Endothelial cell of umbilical vein (primary cell): ENCODE data around the gene FHIT. TPM values are rescaled to one million over a fixed set of nuclear protein-coding genes. Genes with fewer than 3 reads are reported as not detected.

Experiments
- BruUV-seq: library from RNA; stranded (reverse); fragments of 400-500 nt; replicated peaks from 2 replicates; lab custom pipeline; 2021; lab: Mats Ljungman, UMichigan
- CTCF ChIA-PET: fragments of 300-600, 350-600 bp; sonication (Branson Sonifier 250); formaldehyde crosslinking; loops from one replicate; lab custom pipeline; 2021; ENCODE audit warnings: antibody characterized with exemption, inconsistent platforms; lab: Charles Lee
- POLR2A ChIA-PET: fragments of 300-600, 350-600 bp; sonication (Branson Sonifier 250); formaldehyde crosslinking; loops from one replicate; lab custom pipeline; 2021; ENCODE audit warnings: antibody characterized with exemption, inconsistent platforms; lab: Charles Lee
- DNase-seq: peaks from one replicate; pipeline ENCODE4 v3.0.0-alpha.2; 2011; ENCODE audit warnings: low read depth, low spot score
- FAIRE-seq: peaks from 2 replicates; lab custom pipeline; 2011; peaks lifted over from hg19 to GRCh38; lab: Jason Lieb, UNC
- H2AFZ ChIP-seq: 2 replicates; pipeline ENCODE4 v1.6.0; 2012; ENCODE audit warnings: low read depth, low read length, control low read depth, inconsistent platforms
- H3K27ac ChIP-seq: 2 replicates; pipeline ENCODE4 v1.5.1; 2011; ENCODE audit warnings: low read depth, mild to moderate bottlenecking, control low read depth, low read length, moderate library complexity; ENCODE audit not compliant: insufficient read depth
- H3K27me3 ChIP-seq, 2 experiments: 2 replicates each; pipeline versions ENCODE4 v1.6.0 to v1.6.1; 2011; ENCODE audit warnings: low read length in 2 of 2, mixed read lengths in 1 of 2; ENCODE audit not compliant: control insufficient read depth in 2 of 2, insufficient read depth in 2 of 2
- H3K36me3 ChIP-seq, 2 experiments: 2 replicates in 1 of 2; 3 replicates in 1 of 2; pipeline ENCODE4 v1.5.1; 2011; ENCODE audit warnings: low read length in 2 of 2, mild to moderate bottlenecking in 1 of 2, moderate library complexity in 1 of 2; ENCODE audit not compliant: control insufficient read depth in 2 of 2, insufficient read depth in 2 of 2; ENCODE audit errors: extremely low read depth in 1 of 2
- H3K4me1 ChIP-seq: 3 replicates; pipeline ENCODE4 v1.5.1; 2011; ENCODE audit warnings: mild to moderate bottlenecking, low read length; ENCODE audit not compliant: control insufficient read depth, insufficient read depth; ENCODE audit errors: extremely low read depth
- H3K4me2 ChIP-seq: 2 replicates; pipeline ENCODE4 v1.6.1; 2011; ENCODE audit warnings: low read length, control low read depth, mixed read lengths; ENCODE audit not compliant: insufficient read depth
- H3K4me3 ChIP-seq, 3 experiments: fragments of 200-600 bp in 1 of 3; sonication (generic), shearing (Covaris generic) in 1 of 3; replicated peaks in 1 of 3; 2 replicates each; pipeline ENCODE4 v1.5.1; 2011 to 2016; ENCODE audit warnings: control low read depth in 3 of 3, low read length in 3 of 3, mild to moderate bottlenecking in 2 of 3, inconsistent platforms in 1 of 3, low read depth in 1 of 3, moderate library complexity in 1 of 3; ENCODE audit not compliant: insufficient read depth in 1 of 3
- H3K79me2 ChIP-seq: 2 replicates; pipeline ENCODE4 v1.6.0; 2012; ENCODE audit warnings: low read length, inconsistent platforms; ENCODE audit not compliant: control insufficient read depth, insufficient read depth
- H3K9ac ChIP-seq: replicated peaks from 2 replicates; pipeline ENCODE3; 2011; ENCODE audit warnings: low read length, control low read depth; ENCODE audit not compliant: insufficient read depth; ENCODE audit errors: extremely low read depth
- H3K9me1 ChIP-seq: replicated peaks from 3 replicates; pipeline ENCODE4 v1.6.0; 2011; ENCODE audit warnings: mild to moderate bottlenecking, low read length; ENCODE audit not compliant: control insufficient read depth, insufficient read depth; ENCODE audit errors: extremely low read depth
- H3K9me3 ChIP-seq: replicated peaks from 2 replicates; pipeline ENCODE4 v1.5.1; 2012; ENCODE audit warnings: low read length, inconsistent platforms; ENCODE audit not compliant: control insufficient read depth, insufficient read depth
- H4K20me1 ChIP-seq: replicated peaks from 2 replicates; pipeline ENCODE3; 2011; ENCODE audit warnings: mild to moderate bottlenecking, low read length; ENCODE audit not compliant: control insufficient read depth, insufficient read depth; ENCODE audit errors: extremely low read depth
- EZH2 ChIP-seq: IDR thresholded peaks from 2 replicates; pipeline ENCODE4 v1.6.1; 2012; ENCODE audit warnings: borderline replicate concordance, low read depth, mild to moderate bottlenecking, moderate library complexity, low read length, inconsistent platforms; ENCODE audit not compliant: severe bottlenecking
- FOS ChIP-seq: IDR thresholded peaks from 2 replicates; pipeline ENCODE4 v1.6.1; 2011; ENCODE audit warnings: mild to moderate bottlenecking, low read length, moderate library complexity, borderline replicate concordance; ENCODE audit not compliant: insufficient read depth
- GATA2 ChIP-seq: IDR thresholded peaks from 2 replicates; pipeline ENCODE4 v1.7.0; 2011; ENCODE audit warnings: low read depth, mild to moderate bottlenecking, moderate library complexity, mixed read lengths, low read length; ENCODE audit not compliant: insufficient read length, insufficient read depth
- JUN ChIP-seq: IDR thresholded peaks from 2 replicates; pipeline ENCODE4 v1.6.1; 2011; ENCODE audit warnings: borderline replicate concordance, low read depth; ENCODE audit not compliant: insufficient read length, insufficient read depth
- MYC ChIP-seq: IDR thresholded peaks from one replicate; pipeline ENCODE4 v1.6.1; 2011; ENCODE audit warnings: mild to moderate bottlenecking, low read depth, low read length
- POLR2A ChIP-seq: IDR thresholded peaks from 2 replicates; pipeline ENCODE4 v1.6.1; 2012; ENCODE audit warnings: low read depth, mild to moderate bottlenecking, control low read depth, low read length
- POLR2AphosphoS5 ChIP-seq: IDR thresholded peaks from 2 replicates; pipeline ENCODE4 v1.6.1; 2012; ENCODE audit warnings: low read depth, mild to moderate bottlenecking, control low read depth, low read length, moderate library complexity; ENCODE audit not compliant: insufficient read depth
- dilution Hi-C: fragments of 300-500 bp; cut with MboI; formaldehyde crosslinking; loops from one replicate; pipeline ENCODE4 v1.15.0; 2019; ENCODE audit warnings: low sequenced_read_pairs; ENCODE audit not compliant: extremely low pct_ligation_motif_present
- intact Hi-C: fragments of 100-400 bp; cut with micrococcal nuclease; formaldehyde crosslinking; loops from one replicate; pipeline ENCODE4 v1.10.0; 2022
- polyA plus RNA-seq, 4 experiments: library from polyadenylated mRNA; depleted of rRNA in 3 of 4; stranded (reverse) in 3 of 4; unstranded in 1 of 4; fragments of >200 nt; gene quantifications; 2 replicates each; pipeline versions ENCODE4 v1.2.1 to v1.2.3, GENCODE V29; 2011 to 2012; ENCODE audit warnings: missing spikeins in 1 of 4
- total RNA-seq: library from RNA; stranded (reverse); gene quantifications from 2 replicates; pipeline ENCODE4 v1.2.3, GENCODE V29; 2021
- TF ChIP-seq, protein P1 (sequence below): IDR thresholded peaks from 2 replicates; pipeline ENCODE4 v1.6.1; 2011; ENCODE audit not compliant: insufficient read depth, insufficient read length
- TF ChIP-seq, protein P2 (sequence below), 2 donors: IDR thresholded peaks; 1 replicate in 1 of 2; 2 replicates in 1 of 2; pipeline ENCODE4 v1.5.1; 2011; ENCODE audit warnings: low read length in 2 of 2, mild to moderate bottlenecking in 2 of 2, moderate library complexity in 2 of 2, control low read depth in 1 of 2, inconsistent platforms in 1 of 2, low read depth in 1 of 2; ENCODE audit not compliant: insufficient read depth in 1 of 2; ENCODE audit errors: extremely low read depth in 1 of 2

Gene FHIT
- total and polyA plus RNA-seq, 2 donors (not counting 3 experiments of a cell fraction or from before 2014, with no cell fraction given) = 0.47 to 2.2 TPM

DNA sequence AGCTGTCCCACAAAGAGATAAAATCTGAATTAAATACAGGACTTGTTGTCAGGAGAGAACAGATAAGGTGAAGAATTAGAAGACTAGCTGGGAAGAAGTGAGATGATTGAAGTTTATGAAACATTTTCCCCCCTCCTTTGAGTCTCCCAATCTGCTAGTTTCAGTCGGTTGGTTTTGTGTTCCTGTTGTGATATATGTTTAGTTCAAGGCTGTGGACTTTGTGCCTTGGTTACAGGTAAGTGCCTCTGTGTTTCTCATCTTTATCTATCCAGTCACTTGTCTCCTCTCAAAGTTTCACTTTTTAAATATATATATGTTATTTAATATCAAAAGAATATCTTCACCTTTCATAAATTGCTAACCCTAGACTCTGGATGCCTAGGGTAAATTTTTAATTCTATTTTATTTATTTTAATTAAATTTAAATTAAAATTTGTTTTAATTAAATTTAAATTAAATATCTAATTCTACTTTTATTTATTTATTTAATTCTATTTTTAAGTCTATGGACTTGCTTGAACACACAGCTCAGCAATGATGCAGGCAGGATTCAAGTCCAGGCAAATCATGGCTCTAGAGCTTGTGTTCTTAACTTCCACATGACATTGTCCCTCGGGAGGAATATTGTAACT lies 190.0 kb downstream of the FHIT start:
- no TSS peak for BruUV-seq
- H3K9me3 ChIP-seq = no peaks in the 10 kb centered on the region
- dilution Hi-C loops (no loop called here), intact Hi-C loops (no loop called here)
- H3K9me1 ChIP-seq = no peaks in the 10 kb centered on the region
- H3K79me2 ChIP-seq = no peaks in the 10 kb centered on the region
- no peak overlapping the region for H3K4me3 ChIP-seq
- H3K36me3 ChIP-seq = no peaks in the 10 kb centered on the region
- no peak overlapping the region for H3K9ac ChIP-seq
- CTCF ChIA-PET = no interaction called here
- no peak overlapping the region for H3K27ac ChIP-seq
- POLR2A ChIA-PET = no interaction called here
- DNase-seq (no peak), FAIRE-seq (no peak)
- TF ChIP-seq, protein P1, sequence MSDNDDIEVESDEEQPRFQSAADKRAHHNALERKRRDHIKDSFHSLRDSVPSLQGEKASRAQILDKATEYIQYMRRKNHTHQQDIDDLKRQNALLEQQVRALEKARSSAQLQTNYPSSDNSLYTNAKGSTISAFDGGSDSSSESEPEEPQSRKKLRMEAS = no peak
- no peaks in the 10 kb centered on the region for H3K4me1 ChIP-seq
- no peaks in the 10 kb centered on the region for H4K20me1 ChIP-seq
- no peaks in the 10 kb centered on the region for H3K27me3 ChIP-seq
- H2AFZ ChIP-seq = no peak overlapping the region
- no peak overlapping the region for H3K4me2 ChIP-seq

DNA sequence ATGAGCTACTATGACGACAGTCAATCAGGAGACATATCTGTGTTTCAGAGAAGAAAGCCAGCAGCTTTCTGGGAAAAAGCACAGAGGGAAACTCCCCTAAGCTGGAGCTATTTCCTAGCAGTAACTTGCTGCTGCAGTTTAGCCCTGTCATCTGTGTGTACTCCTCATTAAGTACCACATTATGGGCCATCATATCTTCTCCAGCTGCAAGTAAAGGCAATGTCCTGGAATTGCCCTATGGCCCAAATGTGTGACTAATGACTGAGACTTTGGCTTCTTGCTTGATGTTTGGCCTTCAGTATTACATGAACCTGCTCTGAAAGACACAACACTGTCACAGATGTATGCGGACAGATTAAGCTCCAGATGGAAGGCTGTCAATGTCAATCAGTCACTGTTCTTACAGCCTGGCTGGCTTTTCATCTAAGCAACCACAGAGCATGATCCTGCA lies 190.8 kb downstream of the FHIT start:
- DNase-seq (no peak), FAIRE-seq (no peak)
- TF ChIP-seq GATA2 = no peak
- TF ChIP-seq FOS = no peak
- no peak for TF ChIP-seq EZH2
- no peak for TF ChIP-seq MYC
- TF ChIP-seq, protein P1 = no peak
- no peak for TF ChIP-seq POLR2A
- TF ChIP-seq, protein P2, sequence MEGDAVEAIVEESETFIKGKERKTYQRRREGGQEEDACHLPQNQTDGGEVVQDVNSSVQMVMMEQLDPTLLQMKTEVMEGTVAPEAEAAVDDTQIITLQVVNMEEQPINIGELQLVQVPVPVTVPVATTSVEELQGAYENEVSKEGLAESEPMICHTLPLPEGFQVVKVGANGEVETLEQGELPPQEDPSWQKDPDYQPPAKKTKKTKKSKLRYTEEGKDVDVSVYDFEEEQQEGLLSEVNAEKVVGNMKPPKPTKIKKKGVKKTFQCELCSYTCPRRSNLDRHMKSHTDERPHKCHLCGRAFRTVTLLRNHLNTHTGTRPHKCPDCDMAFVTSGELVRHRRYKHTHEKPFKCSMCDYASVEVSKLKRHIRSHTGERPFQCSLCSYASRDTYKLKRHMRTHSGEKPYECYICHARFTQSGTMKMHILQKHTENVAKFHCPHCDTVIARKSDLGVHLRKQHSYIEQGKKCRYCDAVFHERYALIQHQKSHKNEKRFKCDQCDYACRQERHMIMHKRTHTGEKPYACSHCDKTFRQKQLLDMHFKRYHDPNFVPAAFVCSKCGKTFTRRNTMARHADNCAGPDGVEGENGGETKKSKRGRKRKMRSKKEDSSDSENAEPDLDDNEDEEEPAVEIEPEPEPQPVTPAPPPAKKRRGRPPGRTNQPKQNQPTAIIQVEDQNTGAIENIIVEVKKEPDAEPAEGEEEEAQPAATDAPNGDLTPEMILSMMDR (IDR thresholded peaks at IDR 0.05; ENCODE audit: extremely low read depth in 1 of 2, insufficient read depth in 1 of 2, low read depth in 1 of 2, low read length in 2 of 2) = no peak
- no peak for TF ChIP-seq POLR2AphosphoS5
- TF ChIP-seq JUN = no peak
- H3K27ac ChIP-seq = no peak overlapping the region
- dilution Hi-C loops = no loop called here
- POLR2A ChIA-PET = no interaction called here
- no peaks in the 10 kb centered on the region for H3K27me3 ChIP-seq
- no peaks in the 10 kb centered on the region for H3K4me1 ChIP-seq
- no peaks in the 10 kb centered on the region for H3K9me1 ChIP-seq
- no peak overlapping the region for H2AFZ ChIP-seq
- H3K36me3 ChIP-seq = no peaks in the 10 kb centered on the region
- H3K4me3 ChIP-seq = no peak overlapping the region
- BruUV-seq = no TSS peak
- H3K9ac ChIP-seq = no peak overlapping the region
- H3K79me2 ChIP-seq = no peaks in the 10 kb centered on the region
- intact Hi-C loops = no loop called here
- CTCF ChIA-PET = no interaction called here
- no peaks in the 10 kb centered on the region for H3K9me3 ChIP-seq
- no peaks in the 10 kb centered on the region for H4K20me1 ChIP-seq
- H3K4me2 ChIP-seq = no peak overlapping the region
